ENCODE measurements around the gene ATP6AP2. TPM values are rescaled to one million over a fixed set of nuclear protein-coding genes. Genes with fewer than 3 reads are reported as not detected.

ATP6AP2 gene
- total and polyA plus RNA-seq, 2 donors: 112 to 116 TPM

GRCh38 chrX:40637687-40638086, 56.9 kb downstream of the ATP6AP2 start:
- H3K27ac ChIP-seq (ENCODE audit: low read depth): no peak overlapping the region
- no peak for DNase-seq (ENCODE audit: extremely low spot score)
- no peak overlapping the region for H3K4me3 ChIP-seq (ENCODE audit: low read depth, low read length)
- H3K36me3 ChIP-seq (ENCODE audit: insufficient read depth): peaks cover 1% of the 10 kb centered on the region
- 94% methylated on average over 3 of the region's 3 CpGs for WGBS
- H3K4me1 ChIP-seq (ENCODE audit: insufficient read depth): no peaks in the 10 kb centered on the region

GRCh38 chrX:40644176-40644575, 63.4 kb downstream of the ATP6AP2 start:
- Histone ChIP-seq H3K4me1 (ENCODE audit: insufficient read depth) (no peaks in the 10 kb centered on the region), H3K27ac (ENCODE audit: low read depth) (no peak overlapping the region), H3K4me3 (ENCODE audit: low read depth, low read length) (no peak overlapping the region), H3K36me3 (ENCODE audit: insufficient read depth) (no peaks in the 10 kb centered on the region)
- 57% methylated on average over 5 of the region's 5 CpGs for WGBS
- DNase-seq (ENCODE audit: extremely low spot score): no peak

- Histone ChIP-seq H3K4me3 (ENCODE audit: low read depth, low read length) (peak overlapping the region; percentile 31), H3K36me3 (ENCODE audit: insufficient read depth) (no peaks in the 10 kb centered on the region), H3K27ac (ENCODE audit: low read depth) (peak overlapping the region; percentile 54), H3K4me1 (ENCODE audit: insufficient read depth) (no peaks in the 10 kb centered on the region)
- no peak for DNase-seq (ENCODE audit: extremely low spot score)
- 9% methylated on average over 4 of the region's 4 CpGs for WGBS
These were observed 64.1 kb downstream of the ATP6AP2 start for GRCh38 chrX:40644821-40645358.

GRCh38 chrX:40646489-40647306, 65.9 kb downstream of the ATP6AP2 start:
- Histone ChIP-seq H3K27ac (ENCODE audit: low read depth) (peak overlapping the region; percentile 88), H3K36me3 (ENCODE audit: insufficient read depth) (no peaks in the 10 kb centered on the region), H3K4me1 (ENCODE audit: insufficient read depth) (no peaks in the 10 kb centered on the region), H3K4me3 (ENCODE audit: low read depth, low read length) (peak overlapping the region; percentile 95)
- under 1% methylated on average over 33 of the region's 33 CpGs for WGBS
- DNase-seq (ENCODE audit: extremely low spot score): no peak

- no peaks in the 10 kb centered on the region for H3K36me3 ChIP-seq (ENCODE audit: insufficient read depth)
- DNase-seq (ENCODE audit: extremely low spot score): peak; percentile 68
- under 1% methylated on average over 62 of the region's 66 CpGs for WGBS
- H3K4me3 ChIP-seq (ENCODE audit: low read depth, low read length): peak within 1 kb of the TSS; percentile 95
- no peaks in the 10 kb centered on the region for H3K4me1 ChIP-seq (ENCODE audit: insufficient read depth)
- H3K27ac ChIP-seq (ENCODE audit: low read depth): peak within 1 kb of the TSS; percentile 89
These were observed 66.8 kb downstream of the ATP6AP2 start, which contains the start of gene CXorf38 for GRCh38 chrX:40647307-40648197. Gene CXorf38 (minus strand): TSS chrX:40647561. CDS start chrX:40647520, 41 bp downstream.

- no peaks in the 10 kb centered on the region for H3K36me3 ChIP-seq (ENCODE audit: insufficient read depth)
- no peak for DNase-seq (ENCODE audit: extremely low spot score)
These were observed 71.0 kb downstream of the ATP6AP2 start for GRCh38 chrX:40651620-40652223.

GRCh38 chrX:40652664-40653063, 71.9 kb downstream of the ATP6AP2 start:
- H3K4me3 ChIP-seq (ENCODE audit: low read depth, low read length): no peak overlapping the region
- no peaks in the 10 kb centered on the region for H3K4me1 ChIP-seq (ENCODE audit: insufficient read depth)
- no peaks in the 10 kb centered on the region for H3K36me3 ChIP-seq (ENCODE audit: insufficient read depth)
- H3K27ac ChIP-seq (ENCODE audit: low read depth): no peak overlapping the region
- 75% methylated on average over 1 of the region's 1 CpG for WGBS
- DNase-seq (ENCODE audit: extremely low spot score): no peak

More at GRCh38 chrX:40651620-40652223, 71.0 kb downstream of the ATP6AP2 start:
- under 1% methylated on average over 3 of the region's 3 CpGs for WGBS
- Histone ChIP-seq H3K4me1 (ENCODE audit: insufficient read depth) (no peaks in the 10 kb centered on the region), H3K27ac (ENCODE audit: low read depth) (no peak overlapping the region), H3K4me3 (ENCODE audit: low read depth, low read length) (no peak overlapping the region)

GRCh38 chrX:40653535-40653934, 72.8 kb downstream of the ATP6AP2 start:
- DNase-seq (ENCODE audit: extremely low spot score): no peak
- Histone ChIP-seq H3K27ac (ENCODE audit: low read depth) (no peak overlapping the region), H3K4me1 (ENCODE audit: insufficient read depth) (no peaks in the 10 kb centered on the region), H3K36me3 (ENCODE audit: insufficient read depth) (no peaks in the 10 kb centered on the region), H3K4me3 (ENCODE audit: low read depth, low read length) (no peak overlapping the region)
- WGBS: 48% methylated on average over 2 of the region's 2 CpGs

Small RNA genes lying within 50 kb of the gene (small RNA-seq; reads per million reads assigned to genes)
- gene RNU7-164P: not detected

Other genes starting within 250 kb of the ATP6AP2 start
- not detected for gene MPC1L, start 42.5 kb downstream of the ATP6AP2 start, total RNA-seq
- not detected for gene MPC1L, start 42.5 kb downstream of the ATP6AP2 start, polyA plus RNA-seq
- 12.5 TPM for gene CXorf38, start 66.6 kb downstream of the ATP6AP2 start, total RNA-seq
- gene CXorf38, start 66.6 kb downstream of the ATP6AP2 start, polyA plus RNA-seq: 8.0 TPM
- gene MED14, start 154.6 kb downstream of the ATP6AP2 start, total RNA-seq: 66.7 TPM
- 21.4 TPM for gene MED14, start 154.6 kb downstream of the ATP6AP2 start, polyA plus RNA-seq